Measurements from ENCODE around the gene UBA52.
A peak's percentile ranks its signal among the peaks of the same experiment; 100 is the strongest.
"Not testable (repeated sequence)": the region's sequence is repeated elsewhere in the genome, so short reads cannot be mapped to it uniquely, and the experiment has no call there.

UBA52 gene

GRCh38 chr19:18557411-18558201 is 14.1 kb upstream of the UBA52 start, which contains the start of gene KXD1:
Gene KXD1 (plus strand): TSS chr19:18557870. CDS start chr19:18562057, 4,187 bp downstream.
- peak; percentile 93 to 95 for DNase-seq (ENCODE audit: low read depth in 2 of 2)

- no peak for DNase-seq (ENCODE audit: low read depth in 2 of 2)
These were observed 13.5 kb upstream of the UBA52 start for GRCh38 chr19:18558202-18558555.

GRCh38 chr19:18558604-18559003 is 13.1 kb upstream of the UBA52 start:
- DNase-seq (ENCODE audit: low read depth in 2 of 2): no peak

GRCh38 chr19:18559685-18560084 is 12.0 kb upstream of the UBA52 start:
- DNase-seq (ENCODE audit: low read depth in 2 of 2): no peak

DNA sequence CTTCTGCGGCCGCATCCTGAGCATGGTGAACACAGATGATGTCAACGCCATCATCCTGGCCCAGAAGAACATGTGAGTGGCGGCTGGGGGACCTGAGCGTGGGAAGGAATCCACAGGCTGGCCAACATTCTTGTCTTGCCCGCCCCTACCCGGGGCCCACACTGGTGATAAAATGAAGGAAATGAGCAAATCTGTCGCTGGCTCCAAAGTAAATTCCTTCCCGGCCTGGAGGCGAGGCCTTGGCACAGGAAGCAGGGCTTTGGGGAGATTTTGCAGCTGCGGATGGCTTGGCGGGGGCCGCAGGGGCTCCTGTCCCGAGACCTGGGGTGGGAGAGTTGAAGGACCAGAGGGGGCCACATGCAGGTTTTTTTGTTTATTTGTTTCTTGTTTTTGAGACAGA is 9.6 kb upstream of the UBA52 start:
- no peak for DNase-seq (ENCODE audit: low read depth in 2 of 2)

- no peak for DNase-seq (ENCODE audit: low read depth in 2 of 2)
These were observed 4.7 kb upstream of the UBA52 start for GRCh38 chr19:18566953-18567352.

DNA sequence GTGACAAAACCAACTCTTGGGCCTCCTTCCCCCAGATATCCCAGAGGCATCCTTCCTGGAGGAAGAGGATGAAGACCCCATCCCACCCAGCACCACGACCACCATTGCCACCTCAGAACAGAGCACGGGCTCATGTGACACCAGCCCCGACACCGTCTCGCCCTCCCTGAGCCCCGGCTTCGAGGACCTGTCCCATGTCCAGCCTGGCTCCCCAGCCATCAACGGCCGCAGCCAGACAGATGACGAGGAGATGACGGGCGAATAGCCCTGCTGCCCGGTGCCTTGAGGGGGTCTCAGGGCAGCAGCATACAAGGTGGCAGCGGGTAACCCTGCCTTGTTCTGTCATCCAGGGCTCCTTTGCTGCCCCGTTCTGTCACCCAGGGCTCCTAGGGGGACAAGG is 3.3 kb upstream of the UBA52 start:
- DNase-seq (ENCODE audit: low read depth in 2 of 2): no peak

GRCh38 chr19:18574691-18575291 is 3.1 kb downstream of the UBA52 start:
- no peak for DNase-seq (ENCODE audit: low read depth in 2 of 2)

GRCh38 chr19:18576383-18576782 is 4.7 kb downstream of the UBA52 start:
- DNase-seq (ENCODE audit: low read depth in 2 of 2): no peak

- no peak for DNase-seq (ENCODE audit: low read depth in 2 of 2)
These were observed 5.8 kb downstream of the UBA52 start for GRCh38 chr19:18577365-18577914.

GRCh38 chr19:18580311-18580710 is 8.7 kb downstream of the UBA52 start:
- DNase-seq (ENCODE audit: low read depth in 2 of 2): no peak

DNA sequence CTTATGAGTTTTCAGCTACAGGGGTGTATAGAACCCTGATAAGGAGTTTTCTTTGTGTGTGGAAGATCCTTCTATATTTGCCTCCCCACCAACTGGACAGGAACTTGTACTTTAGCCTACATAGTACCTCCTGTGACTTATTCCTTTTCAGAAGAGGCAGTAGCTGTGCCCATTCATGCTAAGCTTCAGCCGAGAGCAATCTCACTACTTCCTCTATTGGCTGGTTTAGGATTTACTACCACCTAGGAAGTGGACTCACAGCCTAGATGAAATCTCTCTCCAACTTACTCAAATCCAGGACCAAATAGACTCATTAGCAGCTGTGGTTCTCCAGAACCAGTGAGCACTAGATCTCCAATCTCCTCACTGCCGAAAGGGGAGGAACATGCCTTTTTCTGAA is 14.6 kb downstream of the UBA52 start:
- DNase-seq (ENCODE audit: low read depth in 2 of 2): no peak

DNA sequence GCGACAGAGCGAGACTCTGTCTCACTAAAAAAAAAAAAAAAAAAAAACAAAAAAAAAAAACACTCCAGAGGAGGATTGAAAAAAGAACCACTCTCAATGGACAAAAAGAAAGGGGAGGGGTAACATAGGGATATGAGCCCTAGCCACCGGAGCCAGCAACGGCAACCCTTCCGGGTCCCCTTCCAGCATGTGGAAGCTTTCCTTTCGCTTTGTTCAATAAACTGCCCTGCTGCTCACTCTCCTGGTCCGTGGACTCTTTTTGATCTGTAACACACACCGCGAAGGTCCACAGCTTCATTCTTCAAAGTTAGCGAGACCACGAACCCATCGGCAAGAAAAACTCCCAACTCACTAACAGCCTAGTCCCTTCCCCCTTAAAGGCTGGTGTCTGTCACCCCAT is 15.9 kb downstream of the UBA52 start:
- DNase-seq (ENCODE audit: low read depth in 2 of 2): no peak

- no peak for DNase-seq (ENCODE audit: low read depth in 2 of 2)
These were observed 16.4 kb downstream of the UBA52 start for GRCh38 chr19:18587962-18588610.

GRCh38 chr19:18588611-18589379 is 17.1 kb downstream of the UBA52 start, which contains the start of gene REX1BD:
Gene REX1BD (plus strand): TSS chr19:18588798. CDS start chr19:18588802, 4 bp downstream.
- peak; percentile 67 to 79 for DNase-seq (ENCODE audit: low read depth in 2 of 2)

DNA sequence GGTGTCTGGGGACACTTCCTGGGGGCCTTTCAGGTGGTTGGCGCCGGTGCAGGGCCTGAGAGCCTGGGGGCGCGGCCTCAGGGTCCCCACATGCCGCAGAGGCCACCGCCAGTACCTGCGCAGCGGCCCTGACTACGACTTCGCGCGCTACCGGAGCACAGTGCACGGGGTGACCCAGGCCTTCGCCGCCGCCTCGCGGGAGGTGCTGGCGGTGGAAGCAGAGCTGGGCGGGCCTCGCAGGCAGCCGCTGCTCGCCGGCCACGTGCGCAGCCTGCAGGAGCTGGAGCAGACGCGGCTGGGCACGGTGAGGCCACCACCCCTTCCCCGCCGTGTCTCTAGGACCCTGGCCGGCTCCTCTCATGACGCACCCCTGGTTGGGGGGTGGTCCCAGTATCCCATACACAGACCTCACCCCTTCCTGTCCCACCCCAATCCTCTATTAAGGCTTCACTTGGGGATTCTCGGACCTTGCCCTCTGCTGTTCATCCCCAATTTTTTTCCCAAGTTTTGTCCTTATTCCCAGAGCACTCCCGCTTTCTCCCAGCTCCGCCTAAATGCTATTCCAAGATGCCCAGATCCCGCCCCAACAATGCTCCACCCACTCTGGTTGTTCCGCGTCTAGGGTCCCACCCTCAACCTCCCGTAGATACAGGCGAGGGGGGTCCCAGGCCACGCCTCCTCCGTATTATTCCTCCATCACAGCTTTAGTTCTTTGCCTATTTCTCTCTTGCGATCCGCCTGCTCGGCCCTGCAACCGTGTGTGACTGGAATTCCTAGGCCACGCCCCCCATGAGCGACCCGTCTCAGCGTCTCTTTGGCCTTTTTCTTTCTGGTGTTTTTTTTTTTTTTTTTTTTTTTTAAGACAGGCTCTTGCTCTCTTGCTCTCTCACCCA is 18.0 kb downstream of the UBA52 start:
- peak; percentile 25 to 37 for DNase-seq (ENCODE audit: low read depth in 2 of 2)

DNA sequence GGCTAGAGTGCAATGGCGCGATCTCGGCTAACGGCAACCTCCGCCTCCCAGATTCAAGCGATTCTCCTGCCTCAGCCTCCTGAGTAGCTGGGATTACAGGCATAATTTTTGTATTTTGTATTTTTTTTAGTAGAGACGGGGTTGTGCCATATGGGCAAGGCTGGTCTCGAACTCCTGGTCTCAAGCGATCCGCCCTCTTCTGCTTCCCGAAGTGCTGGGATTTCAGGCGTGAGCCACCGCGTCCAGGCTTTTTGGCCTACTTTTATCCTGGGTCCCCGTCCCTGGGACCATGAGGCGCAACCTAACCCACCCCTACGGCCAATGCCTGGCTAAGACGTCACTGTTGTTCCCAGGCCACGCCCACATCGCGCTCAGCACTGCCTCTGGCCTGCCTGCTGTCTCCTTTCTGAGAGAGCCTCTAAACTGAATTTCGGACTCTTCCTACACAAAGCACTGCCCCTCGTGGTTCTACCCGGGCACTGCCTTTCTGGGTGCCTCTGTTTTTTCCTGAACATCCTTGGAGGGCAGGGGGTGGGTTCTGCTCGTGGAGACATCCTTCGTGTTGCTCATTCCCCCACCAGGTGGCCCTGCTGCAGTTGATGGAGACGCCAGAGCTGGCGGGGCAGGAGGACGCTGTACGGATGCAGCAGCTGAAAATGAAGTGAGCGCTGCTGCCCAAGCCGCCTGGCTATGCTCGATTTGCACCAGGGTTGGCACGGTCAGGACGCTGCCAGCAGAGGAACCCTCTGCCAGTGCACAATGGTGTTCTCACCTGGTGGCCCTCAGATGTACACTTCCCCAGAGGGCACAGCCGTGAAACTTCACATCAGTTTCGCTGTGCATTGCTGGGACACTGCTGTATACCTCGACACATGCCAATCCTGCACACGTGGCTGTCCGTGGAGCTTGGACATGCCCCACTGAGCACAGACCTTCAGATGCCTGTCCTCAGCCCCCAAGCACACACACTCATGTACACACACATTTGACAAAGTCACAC is 18.9 kb downstream of the UBA52 start:
- DNase-seq (ENCODE audit: low read depth in 2 of 2): no peak

- no peak for DNase-seq (ENCODE audit: low read depth in 2 of 2)
These were observed 20.2 kb downstream of the UBA52 start for GRCh38 chr19:18591735-18592385.

GRCh38 chr19:18592732-18593131 is 21.1 kb downstream of the UBA52 start:
- DNase-seq (ENCODE audit: low read depth in 2 of 2): not testable (repeated sequence)
